ENCODE data around the gene FGF5.
"Not testable (repeated sequence)": the region's sequence is repeated elsewhere in the genome, so short reads cannot be mapped to it uniquely, and the experiment has no call there.

Gene FGF5

GRCh38 chr4:80266253-80266901 lies at the start of gene FGF5:
Gene FGF5, plus strand, starts transcription at chr4:80266664. Its CDS starts 161 bp downstream, at chr4:80266825.
- DNase-seq = peak; percentile 92
- in situ Hi-C loops (cut with HindIII; ENCODE audit: low pct_ligation_motif_present, low pct_unique_long_range_greater_than_20kb, low sequenced_read_pairs) = no loop called here

- no peak for DNase-seq
- in situ Hi-C loops (cut with HindIII; ENCODE audit: low pct_ligation_motif_present, low pct_unique_long_range_greater_than_20kb, low sequenced_read_pairs) = no loop called here
These were observed 47.0 kb upstream of the FGF5 start for GRCh38 chr4:80219301-80220025.

GRCh38 chr4:80220711-80221110 lies 45.8 kb upstream of the FGF5 start:
- in situ Hi-C loops (cut with HindIII; ENCODE audit: low pct_ligation_motif_present, low pct_unique_long_range_greater_than_20kb, low sequenced_read_pairs) = no loop called here
- no peak for DNase-seq

- DNase-seq = peak; percentile 47
- in situ Hi-C loops (cut with HindIII; ENCODE audit: low pct_ligation_motif_present, low pct_unique_long_range_greater_than_20kb, low sequenced_read_pairs) = no loop called here
These were observed 45.3 kb upstream of the FGF5 start for GRCh38 chr4:80221161-80221560.

- in situ Hi-C loops (cut with HindIII; ENCODE audit: low pct_ligation_motif_present, low pct_unique_long_range_greater_than_20kb, low sequenced_read_pairs) = no loop called here
- no peak for DNase-seq
These were observed 40.9 kb upstream of the FGF5 start for GRCh38 chr4:80225595-80225994.

GRCh38 chr4:80226094-80226493 lies 40.4 kb upstream of the FGF5 start:
- no peak for DNase-seq
- in situ Hi-C loops (cut with HindIII; ENCODE audit: low pct_ligation_motif_present, low pct_unique_long_range_greater_than_20kb, low sequenced_read_pairs) = no loop called here

- in situ Hi-C loops (cut with HindIII; ENCODE audit: low pct_ligation_motif_present, low pct_unique_long_range_greater_than_20kb, low sequenced_read_pairs) = no loop called here
- no peak for DNase-seq
These were observed 38.0 kb upstream of the FGF5 start for GRCh38 chr4:80228460-80228859.

GRCh38 chr4:80229128-80229527 lies 37.3 kb upstream of the FGF5 start:
- in situ Hi-C loops (cut with HindIII; ENCODE audit: low pct_ligation_motif_present, low pct_unique_long_range_greater_than_20kb, low sequenced_read_pairs) = no loop called here
- no peak for DNase-seq

GRCh38 chr4:80229590-80229989 lies 36.9 kb upstream of the FGF5 start:
- in situ Hi-C loops (cut with HindIII; ENCODE audit: low pct_ligation_motif_present, low pct_unique_long_range_greater_than_20kb, low sequenced_read_pairs) = no loop called here
- no peak for DNase-seq

- DNase-seq = no peak
- in situ Hi-C loops (cut with HindIII; ENCODE audit: low pct_ligation_motif_present, low pct_unique_long_range_greater_than_20kb, low sequenced_read_pairs) = no loop called here
These were observed 35.3 kb upstream of the FGF5 start for GRCh38 chr4:80231180-80231579.

- DNase-seq = no peak
- in situ Hi-C loops (cut with HindIII; ENCODE audit: low pct_ligation_motif_present, low pct_unique_long_range_greater_than_20kb, low sequenced_read_pairs) = no loop called here
These were observed 33.6 kb upstream of the FGF5 start for GRCh38 chr4:80232707-80233370.

- in situ Hi-C loops (cut with HindIII; ENCODE audit: low pct_ligation_motif_present, low pct_unique_long_range_greater_than_20kb, low sequenced_read_pairs) = no loop called here
- no peak for DNase-seq
These were observed 33.1 kb upstream of the FGF5 start for GRCh38 chr4:80233390-80233789.

GRCh38 chr4:80235451-80235850 lies 31.0 kb upstream of the FGF5 start:
- peak; percentile 24 for DNase-seq
- in situ Hi-C loops (cut with HindIII; ENCODE audit: low pct_ligation_motif_present, low pct_unique_long_range_greater_than_20kb, low sequenced_read_pairs) = no loop called here

GRCh38 chr4:80237992-80238391 lies 28.5 kb upstream of the FGF5 start:
- in situ Hi-C loops (cut with HindIII; ENCODE audit: low pct_ligation_motif_present, low pct_unique_long_range_greater_than_20kb, low sequenced_read_pairs) = no loop called here
- peak; percentile 65 for DNase-seq

GRCh38 chr4:80239480-80240150 lies 26.8 kb upstream of the FGF5 start:
- in situ Hi-C loops (cut with HindIII; ENCODE audit: low pct_ligation_motif_present, low pct_unique_long_range_greater_than_20kb, low sequenced_read_pairs) = no loop called here
- no peak for DNase-seq

- in situ Hi-C loops (cut with HindIII; ENCODE audit: low pct_ligation_motif_present, low pct_unique_long_range_greater_than_20kb, low sequenced_read_pairs) = no loop called here
- no peak for DNase-seq
These were observed 25.5 kb upstream of the FGF5 start for GRCh38 chr4:80240976-80241375.

GRCh38 chr4:80243274-80244018 lies 23.0 kb upstream of the FGF5 start:
- DNase-seq = no peak

GRCh38 chr4:80247484-80247883 lies 19.0 kb upstream of the FGF5 start:
- DNase-seq; in situ Hi-C loops (cut with HindIII; ENCODE audit: low pct_ligation_motif_present, low pct_unique_long_range_greater_than_20kb, low sequenced_read_pairs): not testable (repeated sequence)

More at GRCh38 chr4:80243274-80244018, 23.0 kb upstream of the FGF5 start:
- in situ Hi-C loops (cut with HindIII; ENCODE audit: low pct_ligation_motif_present, low pct_unique_long_range_greater_than_20kb, low sequenced_read_pairs) = no loop called here
